CD4-positive, alpha-beta memory T cell (primary cell): Measurements from ENCODE around the gene SETD2. TPM values are rescaled to one million over a fixed set of nuclear protein-coding genes. Genes with fewer than 3 reads are reported as not detected.

Experiments used
- CTCF ChIA-PET: fragments of 350-600 bp; sonication (Branson Sonifier 250); formaldehyde crosslinking; loops from one replicate; lab custom pipeline; 2021; ENCODE audit warnings: inconsistent platforms; ENCODE audit not compliant: partially characterized antibody; lab: Charles Lee
- POLR2A ChIA-PET: fragments of 350-600 bp; sonication (Branson Sonifier 250); formaldehyde crosslinking; loops from one replicate; lab custom pipeline; 2021; ENCODE audit not compliant: partially characterized antibody; lab: Charles Lee
- DNase-seq, 5 donors: peaks; one replicate each; pipeline versions ENCODE4 v3.0.0 to v3.0.0-alpha.2; 2020 to 2022; ENCODE audit warnings: mixed read lengths in 1 of 5
- H3K27ac ChIP-seq: one replicate; pipeline ENCODE4 v1.7.0; 2013; ENCODE audit warnings: low read depth, low read length
- H3K27me3 ChIP-seq: 2 replicates; pipeline ENCODE4 v1.7.0; 2013; ENCODE audit warnings: mild to moderate bottlenecking, low read length, moderate library complexity; ENCODE audit not compliant: insufficient read depth
- H3K36me3 ChIP-seq: 2 replicates; pipeline ENCODE4 v1.7.0; 2013; ENCODE audit warnings: mild to moderate bottlenecking, low read length, moderate library complexity; ENCODE audit not compliant: insufficient read depth
- H3K4me1 ChIP-seq: 2 replicates; pipeline ENCODE4 v1.7.0; 2013; ENCODE audit warnings: mild to moderate bottlenecking, low read length, moderate library complexity; ENCODE audit not compliant: insufficient read depth
- H3K4me3 ChIP-seq, 2 donors: one replicate each; pipeline ENCODE4 v1.7.0; 2013; ENCODE audit warnings: low read length in 2 of 2, mild to moderate bottlenecking in 1 of 2
- H3K9me3 ChIP-seq, 2 donors: one replicate each; pipeline ENCODE4 v1.7.0; 2013; ENCODE audit warnings: low read length in 2 of 2, control low read depth in 1 of 2; ENCODE audit not compliant: control insufficient read depth in 1 of 2
- H3K27ac Mint-ChIP-seq, 7 donors: one replicate each; pipeline ENCODE4 v1.8.0; 2020 to 2021; ENCODE audit warnings: mixed read lengths in 7 of 7, mild to moderate bottlenecking in 6 of 7, inconsistent platforms in 3 of 7, moderate library complexity in 3 of 7
- H3K27me3 Mint-ChIP-seq, 2 donors: one replicate each; pipeline ENCODE4 v1.8.0; 2020 to 2021; ENCODE audit warnings: mixed read lengths in 2 of 2
- H3K36me3 Mint-ChIP-seq, 2 donors: one replicate each; pipeline ENCODE4 v1.8.0; 2020 to 2021; ENCODE audit warnings: mixed read lengths in 2 of 2, inconsistent platforms in 1 of 2, mild to moderate bottlenecking in 1 of 2
- H3K4me1 Mint-ChIP-seq, 4 donors: one replicate each; pipeline ENCODE4 v1.8.0; 2020 to 2021; ENCODE audit warnings: mixed read lengths in 4 of 4, mild to moderate bottlenecking in 1 of 4
- H3K4me3 Mint-ChIP-seq, 8 donors: one replicate each; pipeline ENCODE4 v1.8.0; 2020 to 2021; ENCODE audit warnings: mixed read lengths in 8 of 8, mild to moderate bottlenecking in 7 of 8, moderate library complexity in 6 of 8, inconsistent platforms in 3 of 8
- H3K9me3 Mint-ChIP-seq, 8 donors: one replicate each; pipeline ENCODE4 v1.8.0; 2020 to 2021; ENCODE audit warnings: mixed read lengths in 8 of 8, mild to moderate bottlenecking in 5 of 8, inconsistent platforms in 3 of 8, moderate library complexity in 1 of 8
- intact Hi-C: fragments of 100-400 bp; cut with micrococcal nuclease; formaldehyde crosslinking; loops from one replicate; pipeline ENCODE4 v1.15.1; 2023
- polyA plus RNA-seq, 2 donors: library from polyadenylated mRNA; unstranded; fragments of 300-500 nt; fragmentation: Illumina TruSeq; gene quantifications; one replicate each; pipeline ENCODE4 v1.2.3, GENCODE V29; 2021
- total RNA-seq, 2 experiments: library from RNA; stranded (reverse); gene quantifications; one replicate each; pipeline ENCODE4 v1.2.3, GENCODE V29; 2021

SETD2 gene
- total and polyA plus RNA-seq, 4 experiments from 2014 or later: 3.4 to 74.1 (median 50.0) TPM

- ChIA-PET POLR2A (interaction anchor here (2.9 to 11.1 kb wide), 2 partner anchors 8 to 14 kb away, joined by 19 to 222 read pairs; partner anchors contain the start of genes CCDC12 and NBEAL2), CTCF (no interaction called here)
- H3K27me3 ChIP-seq: no peaks in the 10 kb centered on the region
- H3K9me3 Mint-ChIP-seq: no peaks in the 10 kb centered on the region
- peaks cover 72% of the 10 kb centered on the region for H3K4me1 ChIP-seq
- H3K9me3 ChIP-seq: no peaks in the 10 kb centered on the region
- peak overlapping the region; percentile 53 to 96 (median 88) for H3K27ac Mint-ChIP-seq
- no peak for DNase-seq
- no peak overlapping the region for H3K4me3 ChIP-seq
- peaks cover 5 to 47% of the 10 kb centered on the region in 2 donors for H3K36me3 Mint-ChIP-seq
- H3K4me1 Mint-ChIP-seq: peaks cover 50 to 80% (median 68%) of the 10 kb centered on the region in 4 donors
- peaks cover 37% of the 10 kb centered on the region for H3K36me3 ChIP-seq
- peak overlapping the region; percentile 43 to 91 (median 73) for H3K4me3 Mint-ChIP-seq
- H3K27me3 Mint-ChIP-seq: no peaks in the 10 kb centered on the region
- no peak overlapping the region for H3K27ac ChIP-seq
- intact Hi-C loops: loop anchor here (5.0 kb wide), 1 partner anchor 297 kb away; the partner anchor contains the start of gene ALS2CL
Measured at GRCh38 chr3:46989146-46989810, 174.6 kb downstream of the SETD2 start.

- Mint-ChIP-seq H3K4me1 (peaks cover 51 to 83% (median 71%) of the 10 kb centered on the region in 4 donors), H3K27me3 (no peaks in the 10 kb centered on the region), H3K4me3 (peak overlapping the region; percentile 43 to 91 (median 74)), H3K27ac (peak overlapping the region; percentile 80 to 96 (median 93)), H3K36me3 (peaks cover 4 to 43% of the 10 kb centered on the region in 2 donors), H3K9me3 (no peaks in the 10 kb centered on the region)
- Histone ChIP-seq H3K9me3 (no peaks in the 10 kb centered on the region), H3K4me1 (peaks cover 79% of the 10 kb centered on the region), H3K36me3 (peaks cover 35% of the 10 kb centered on the region), H3K27ac (peak overlapping the region; percentile 76), H3K27me3 (no peaks in the 10 kb centered on the region), H3K4me3 (peak overlapping the region in 1 of 2 donors; percentile 57)
- POLR2A ChIA-PET: interaction anchor here (1.8 to 11.1 kb wide), 3 partner anchors 9 to 24 kb away, joined by 4 to 222 read pairs (median 19); partner anchors contain the start of genes CCDC12 and NBEAL2
- intact Hi-C loops: loop anchor here (5.0 kb wide), 1 partner anchor 296 kb away; the partner anchor contains the start of gene ALS2CL
- CTCF ChIA-PET: interaction anchor here (2.3 kb wide), 1 partner anchor 10 kb away, joined by 9 read pairs; the partner anchor contains the start of gene NBEAL2
- no peak for DNase-seq
Measured at GRCh38 chr3:46988616-46989015, 175.3 kb downstream of the SETD2 start.

DNA sequence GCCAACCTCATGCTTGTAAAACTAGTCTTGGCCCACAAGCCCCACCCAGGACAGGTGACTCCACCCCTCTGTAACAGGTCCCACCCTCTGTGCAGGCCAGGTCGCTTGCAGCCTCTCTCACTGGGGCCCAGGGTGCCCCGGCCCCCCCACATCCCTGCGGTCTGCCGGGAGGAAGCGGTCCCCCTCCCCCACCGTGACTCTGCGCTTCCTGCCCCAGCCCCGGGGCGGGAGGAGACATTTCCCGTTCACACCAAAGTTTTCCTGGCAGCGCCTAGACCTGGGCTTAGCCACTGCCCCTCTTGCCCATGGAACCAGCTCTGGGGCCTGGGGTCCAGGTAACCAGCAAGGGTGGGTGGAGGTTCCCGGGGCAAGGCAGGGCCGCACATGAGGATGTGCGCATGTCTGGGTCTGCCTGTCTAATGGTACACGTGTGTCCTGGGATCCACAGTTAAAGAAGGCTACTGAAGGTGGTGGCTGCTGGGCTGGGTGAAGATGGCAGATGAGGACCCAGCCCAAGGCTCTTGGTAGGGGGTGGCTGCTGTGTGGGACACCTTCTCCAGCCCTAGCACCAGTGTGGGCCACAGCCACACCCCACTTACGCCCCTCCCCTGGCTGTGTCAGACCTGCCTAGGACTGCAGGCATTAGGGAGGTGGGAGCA, 176.0 kb downstream of the SETD2 start:
- no peaks in the 10 kb centered on the region for H3K9me3 ChIP-seq
- DNase-seq: peak; percentile 91 to 94 (median 94)
- peak overlapping the region; percentile 57 to 66 for H3K4me3 ChIP-seq
- CTCF ChIA-PET: interaction anchor here (0.6 to 3.6 kb wide), 9 partner anchors 8 to 93 kb away, joined by 3 to 16 read pairs (median 5); partner anchors contain the start of genes CCDC12 and NBEAL2
- H3K36me3 ChIP-seq: peaks cover 28% of the 10 kb centered on the region
- Mint-ChIP-seq H3K4me3 (peak overlapping the region; percentile 83 to 91 (median 86)), H3K9me3 (no peaks in the 10 kb centered on the region), H3K4me1 (peaks cover 53 to 90% (median 76%) of the 10 kb centered on the region in 4 donors), H3K27me3 (no peaks in the 10 kb centered on the region), H3K36me3 (peaks cover 4 to 42% of the 10 kb centered on the region in 2 donors), H3K27ac (peak overlapping the region; percentile 86 to 98 (median 96))
- H3K4me1 ChIP-seq: peaks cover 86% of the 10 kb centered on the region
- POLR2A ChIA-PET: interaction anchor here (0.7 to 11.1 kb wide), 20 partner anchors 10 to 295 kb away, joined by 3 to 222 read pairs (median 3); partner anchors contain the start of genes CCDC12 and NBEAL2
- peak overlapping the region; percentile 76 for H3K27ac ChIP-seq
- intact Hi-C loops: loop anchor here (1.0 to 5.0 kb wide), 3 partner anchors 9 to 296 kb away; partner anchors contain the start of genes ALS2CL and NBEAL2
- H3K27me3 ChIP-seq: no peaks in the 10 kb centered on the region

- Mint-ChIP-seq H3K4me3 (peak overlapping the region; percentile 83 to 91 (median 86)), H3K27me3 (no peaks in the 10 kb centered on the region), H3K36me3 (peaks cover 4 to 41% of the 10 kb centered on the region in 2 donors), H3K9me3 (no peaks in the 10 kb centered on the region), H3K27ac (peak overlapping the region; percentile 83 to 98 (median 96)), H3K4me1 (peaks cover 58 to 96% (median 81%) of the 10 kb centered on the region in 4 donors)
- H3K36me3 ChIP-seq: peaks cover 23% of the 10 kb centered on the region
- H3K27me3 ChIP-seq: no peaks in the 10 kb centered on the region
- intact Hi-C loops: loop anchor here (1.0 to 5.0 kb wide), 3 partner anchors 8 to 295 kb away; partner anchors contain the start of genes ALS2CL and NBEAL2
- no peak for DNase-seq
- ChIA-PET CTCF (interaction anchor here (0.6 to 3.6 kb wide), 9 partner anchors 8 to 92 kb away, joined by 3 to 16 read pairs (median 5); partner anchors contain the start of genes CCDC12 and NBEAL2), POLR2A (interaction anchor here (0.6 to 11.1 kb wide), 20 partner anchors 10 to 393 kb away, joined by 3 to 222 read pairs (median 3); partner anchors contain the start of genes CCDC12, NBEAL2 and PTPN23)
- H3K4me1 ChIP-seq: peaks cover 92% of the 10 kb centered on the region
- no peaks in the 10 kb centered on the region for H3K9me3 ChIP-seq
- peak overlapping the region; percentile 76 for H3K27ac ChIP-seq
- peak overlapping the region; percentile 27 to 50 for H3K4me3 ChIP-seq
Measured at GRCh38 chr3:46987319-46987742, 176.6 kb downstream of the SETD2 start.

DNA sequence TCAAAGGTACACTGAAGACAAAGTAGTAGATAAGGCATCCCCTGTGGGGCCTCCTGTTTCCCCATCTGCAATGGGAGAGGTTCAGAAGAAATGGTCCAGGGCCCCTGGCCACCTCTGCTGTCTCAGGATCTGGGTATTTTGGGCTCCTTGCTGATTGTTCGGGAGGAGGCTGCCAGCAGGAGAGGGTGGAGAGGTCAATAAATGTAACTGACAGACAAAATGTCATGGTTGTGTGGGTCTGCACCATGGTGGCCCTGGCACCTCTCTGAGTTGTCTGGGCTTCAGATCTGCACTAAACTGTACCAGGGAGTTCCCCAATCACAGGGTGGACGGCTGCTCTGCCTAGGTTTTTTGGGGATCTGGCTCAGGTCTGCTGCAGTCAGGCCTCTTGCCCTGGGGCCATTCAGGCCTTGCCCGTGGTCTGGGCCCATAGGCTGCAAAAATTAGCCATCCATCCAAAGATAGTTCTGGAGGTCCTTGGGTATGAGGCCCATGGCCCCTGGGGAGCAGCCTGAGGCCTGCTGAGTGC, 177.1 kb downstream of the SETD2 start:
- Mint-ChIP-seq H3K27ac (peak overlapping the region; percentile 83 to 98 (median 96)), H3K4me3 (peak overlapping the region; percentile 83 to 91 (median 86)), H3K4me1 (peaks cover 60 to 98% (median 83%) of the 10 kb centered on the region in 4 donors), H3K27me3 (no peaks in the 10 kb centered on the region), H3K9me3 (no peaks in the 10 kb centered on the region), H3K36me3 (peaks cover 4 to 38% of the 10 kb centered on the region in 2 donors)
- H3K4me1 ChIP-seq: peaks cover 96% of the 10 kb centered on the region
- CTCF ChIA-PET: interaction anchor here (0.6 to 3.6 kb wide), 9 partner anchors 8 to 92 kb away, joined by 3 to 16 read pairs (median 5); partner anchors contain the start of genes CCDC12 and NBEAL2
- H3K4me3 ChIP-seq: peak overlapping the region; percentile 27 to 50
- H3K27me3 ChIP-seq: no peaks in the 10 kb centered on the region
- H3K9me3 ChIP-seq: no peaks in the 10 kb centered on the region
- peak in 1 of 5 donors; percentile 23 for DNase-seq
- POLR2A ChIA-PET: interaction anchor here (0.6 to 11.1 kb wide), 18 partner anchors 11 to 394 kb away, joined by 3 to 222 read pairs (median 3); partner anchors contain the start of genes CCDC12, NBEAL2 and PTPN23
- H3K27ac ChIP-seq: peak overlapping the region; percentile 76
- intact Hi-C loops: loop anchor here (1.0 to 5.0 kb wide), 3 partner anchors 8 to 295 kb away; partner anchors contain the start of genes ALS2CL and NBEAL2
- H3K36me3 ChIP-seq: peaks cover 23% of the 10 kb centered on the region

DNA sequence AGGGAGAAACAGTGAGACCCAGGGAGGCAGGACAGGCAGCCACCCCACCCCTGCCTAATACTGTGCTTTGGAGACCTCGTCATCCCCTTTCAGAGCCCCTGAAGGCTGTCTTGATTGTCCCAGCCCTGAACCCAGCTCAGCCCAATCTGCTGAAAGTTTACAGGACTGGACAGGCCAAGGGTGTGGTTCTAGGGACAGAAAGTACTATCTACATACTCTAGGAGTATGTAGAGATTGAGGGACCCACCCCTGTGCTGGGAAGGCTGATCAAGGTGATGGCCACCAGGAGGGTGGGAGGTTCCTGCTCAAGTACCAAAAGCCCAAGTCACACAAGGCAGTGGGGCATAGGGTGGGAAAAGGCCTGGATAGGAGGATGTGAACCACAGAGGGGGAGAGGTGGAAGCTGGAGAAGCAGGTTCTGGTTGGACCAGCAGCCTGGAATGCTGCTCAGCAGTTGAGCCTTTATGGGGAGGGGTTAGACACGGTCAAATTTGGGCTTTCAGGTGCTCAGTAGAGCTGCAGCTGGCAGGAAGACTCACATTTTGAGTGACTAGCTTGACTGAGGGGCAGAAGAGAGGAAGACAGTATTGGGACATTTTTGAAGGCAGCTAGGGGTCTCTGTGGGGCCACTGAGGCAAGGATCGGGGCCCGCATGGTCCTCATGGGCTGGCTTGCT, 177.7 kb downstream of the SETD2 start:
- Mint-ChIP-seq H3K36me3 (peaks cover 4 to 36% of the 10 kb centered on the region in 2 donors), H3K4me1 (peaks cover 64 to 98% (median 85%) of the 10 kb centered on the region in 4 donors), H3K9me3 (no peaks in the 10 kb centered on the region), H3K27ac (peak overlapping the region; percentile 83 to 98 (median 96)), H3K4me3 (peak overlapping the region; percentile 29 to 91 (median 84)), H3K27me3 (no peaks in the 10 kb centered on the region)
- ChIA-PET POLR2A (interaction anchor here (1.0 to 11.1 kb wide), 4 partner anchors 11 to 56 kb away, joined by 3 to 222 read pairs (median 22); partner anchors contain the start of genes CCDC12 and NBEAL2), CTCF (interaction anchor here (3.6 kb wide), 1 partner anchor 12 kb away, joined by 16 read pairs; no protein-coding TSS in a partner anchor)
- Histone ChIP-seq H3K27me3 (no peaks in the 10 kb centered on the region), H3K4me1 (peaks cover 99% of the 10 kb centered on the region), H3K36me3 (peaks cover 16% of the 10 kb centered on the region), H3K9me3 (no peaks in the 10 kb centered on the region), H3K4me3 (no peak overlapping the region), H3K27ac (peak overlapping the region; percentile 76)
- intact Hi-C loops: loop anchor here (2.0 to 5.0 kb wide), 2 partner anchors 37 to 294 kb away; partner anchors contain the start of gene ALS2CL
- DNase-seq: peak in 1 of 5 donors; percentile 25
